NT2/D1 (cell line): ENCODE measurements around the gene DNM3.

Source experiments
- SUZ12 ChIP-seq: IDR thresholded peaks from 2 replicates; pipeline ENCODE4 v1.6.1; 2011; ENCODE audit not compliant: insufficient read length, insufficient read depth; ENCODE audit errors: extremely low read depth
- YY1 ChIP-seq: IDR thresholded peaks from 2 replicates; pipeline ENCODE4 v1.6.1; 2011; ENCODE audit not compliant: insufficient read length, insufficient read depth
- ZNF274 ChIP-seq: IDR thresholded peaks from 2 replicates; pipeline ENCODE4 v1.6.1; 2011; ENCODE audit warnings: mild to moderate bottlenecking, low read depth, low read length

DNA sequence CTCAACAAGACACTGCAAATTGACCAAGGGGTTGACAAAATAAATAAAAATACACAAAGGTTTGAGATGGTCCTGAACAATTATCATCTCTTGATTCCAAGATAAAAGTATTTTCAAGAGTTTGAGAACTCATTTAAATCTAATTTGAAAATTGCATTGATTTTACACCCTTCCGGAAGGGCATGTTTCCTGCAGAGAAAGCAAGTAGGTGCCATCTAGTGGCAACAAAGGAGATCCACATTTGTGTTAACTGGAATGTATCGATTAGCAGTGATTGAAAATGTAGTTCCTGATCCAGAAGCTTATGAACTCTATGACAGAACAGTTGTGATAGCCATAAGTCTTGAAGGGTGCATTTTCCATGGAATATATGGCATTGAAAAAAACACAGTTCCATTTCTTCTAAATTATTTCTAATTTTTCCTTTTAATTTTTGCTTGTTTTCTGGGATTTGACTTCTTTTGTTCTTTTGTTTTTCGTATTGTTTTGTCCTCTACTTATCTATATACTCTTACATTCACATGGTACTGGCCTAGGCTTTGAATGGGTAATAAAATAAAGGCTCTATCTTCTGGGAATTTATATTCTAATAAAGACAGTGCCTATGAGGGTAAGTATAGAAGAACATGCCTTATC lies 143.7 kb downstream of the DNM3 start:
- no peak for TF ChIP-seq SUZ12
- no peak for TF ChIP-seq ZNF274
- no peak for TF ChIP-seq YY1
